Hepatocyte (in vitro differentiated cells): ENCODE measurements around the gene IPMK.
"Not testable (repeated sequence)": the region's sequence is repeated elsewhere in the genome, so short reads cannot be mapped to it uniquely, and the experiment has no call there.

Experiments used
- CTCF ChIP-seq: fragments of 200-600 bp; sonication (generic); IDR thresholded peaks from 2 replicates; pipeline ENCODE4 v1.5.1; 2016; ENCODE audit warnings: antibody characterized with exemption, mild to moderate bottlenecking; ENCODE audit not compliant: poor library complexity
- EZH2 ChIP-seq: fragments of 200-600 bp; sonication (generic); IDR thresholded peaks from 2 replicates; pipeline ENCODE4 v1.6.1; 2016; ENCODE audit warnings: antibody characterized with exemption, mild to moderate bottlenecking, borderline replicate concordance
- EZH2phosphoT487 ChIP-seq: fragments of 200-600 bp; sonication (generic); IDR thresholded peaks from one replicate; pipeline ENCODE4 v1.6.1; 2018; ENCODE audit warnings: antibody characterized with exemption, mild to moderate bottlenecking, low read depth, moderate library complexity; ENCODE audit not compliant: unreplicated experiment, severe bottlenecking

DNA sequence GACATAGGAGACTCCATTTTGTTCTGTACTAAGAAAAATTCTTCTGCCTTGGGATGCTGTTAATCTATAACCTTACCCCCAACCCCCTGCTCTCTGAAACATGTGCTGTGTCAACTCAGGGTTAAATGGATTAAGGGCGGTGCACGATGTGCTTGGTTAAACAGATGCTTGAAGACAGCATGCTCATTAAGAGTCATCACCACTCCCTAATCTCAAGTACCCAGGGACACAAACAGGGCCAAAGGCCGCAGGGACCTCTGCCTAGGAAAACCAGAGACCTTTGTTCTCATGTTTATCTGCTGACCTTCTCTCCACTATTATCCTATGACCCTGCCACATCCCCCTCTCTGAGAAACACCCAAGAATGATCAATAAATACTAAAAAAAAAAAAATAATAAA lies 23.0 kb downstream of the IPMK start:
- not testable (repeated sequence) for TF ChIP-seq CTCF, EZH2, EZH2phosphoT487
